GM12891 (cell line): ENCODE results near the gene TPST1.

Experiments used
- POLR2A ChIP-seq: IDR thresholded peaks from 2 replicates; pipeline ENCODE4 v1.6.1; 2011; ENCODE audit warnings: low read depth, low read length, control low read depth
- POLR2AphosphoS5 ChIP-seq: IDR thresholded peaks from 2 replicates; pipeline ENCODE4 v1.6.1; 2011; ENCODE audit warnings: low read depth, low read length, control low read depth
- SPI1 ChIP-seq: IDR thresholded peaks from 2 replicates; pipeline ENCODE4 v1.6.1; 2011; ENCODE audit warnings: low read depth, low read length, control low read depth
- TAF1 ChIP-seq: IDR thresholded peaks from 2 replicates; pipeline ENCODE4 v1.6.1; 2011; ENCODE audit warnings: low read depth, low read length, control low read depth

DNA sequence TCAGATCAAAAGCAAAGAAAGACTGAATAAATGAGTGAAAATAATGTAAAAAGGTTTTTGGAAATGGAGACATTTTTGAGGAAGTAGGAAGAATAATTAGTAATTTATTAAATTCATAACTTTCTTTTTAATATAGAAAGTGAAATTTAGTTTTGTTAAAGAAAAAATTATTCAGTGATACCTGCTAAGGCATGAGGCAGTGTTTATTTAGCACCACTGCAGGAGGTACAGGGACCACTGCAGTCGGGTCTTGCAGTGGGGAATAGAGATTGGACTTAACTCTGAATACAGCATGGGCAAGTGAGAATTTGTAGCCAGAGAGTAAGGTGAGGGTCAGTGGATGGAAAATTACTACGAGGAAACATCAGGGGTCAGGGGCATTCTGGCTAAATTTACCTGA lies 39.9 kb downstream of the TPST1 start:
- TF ChIP-seq SPI1 (no peak), POLR2A (no peak), POLR2AphosphoS5 (no peak), TAF1 (no peak)
